T47D (cell line): Measurements from ENCODE around the gene ACSM5.
A peak's percentile ranks its signal among the peaks of the same experiment; 100 is the strongest.

Source experiments
- DNase-seq, 2 experiments: peaks; one replicate each; pipeline versions ENCODE4 v3.0.0 to v3.0.0-alpha.2; 2011 to 2012; ENCODE audit warnings: low read depth in 1 of 2, low spot score in 1 of 2
- JUND ChIP-seq: IDR thresholded peaks from 2 replicates; pipeline ENCODE4 v1.6.1; 2012; ENCODE audit warnings: low read depth
- in situ Hi-C: cut with HindIII; loops from 2 replicates; pipeline ENCODE4 v1.10.0; 2016; ENCODE audit warnings: low sequenced_read_pairs, low pct_unique_long_range_greater_than_20kb

The ACSM5 gene

GRCh38 chr16:20385844-20386832 lies 23.2 kb upstream of the ACSM5 start:
- DNase-seq: peak; percentile 48 to 66
- no peak for TF ChIP-seq JUND
- in situ Hi-C loops: no loop called here

- TF ChIP-seq JUND: no peak
Observed at GRCh38 chr16:20387978-20388377, 21.4 kb upstream of the ACSM5 start.

GRCh38 chr16:20388854-20389253 lies 20.5 kb upstream of the ACSM5 start:
- DNase-seq: peak; percentile 41 to 82
- no peak for TF ChIP-seq JUND
- in situ Hi-C loops: no loop called here

More at GRCh38 chr16:20387978-20388377, 21.4 kb upstream of the ACSM5 start:
- no peak for DNase-seq
- in situ Hi-C loops: no loop called here

GRCh38 chr16:20391045-20391444 lies 18.3 kb upstream of the ACSM5 start:
- in situ Hi-C loops: no loop called here
- no peak for DNase-seq
- no peak for TF ChIP-seq JUND

- TF ChIP-seq JUND: no peak
- DNase-seq: no peak
- in situ Hi-C loops: no loop called here
Observed at GRCh38 chr16:20393801-20394577, 15.3 kb upstream of the ACSM5 start.

GRCh38 chr16:20395946-20396345 lies 13.4 kb upstream of the ACSM5 start:
- no peak for DNase-seq
- in situ Hi-C loops: no loop called here
- no peak for TF ChIP-seq JUND

- in situ Hi-C loops: no loop called here
- no peak for TF ChIP-seq JUND
- no peak for DNase-seq
Observed at GRCh38 chr16:20396846-20397467, 12.4 kb upstream of the ACSM5 start.

GRCh38 chr16:20397468-20398074 lies 11.8 kb upstream of the ACSM5 start:
- DNase-seq: no peak
- no peak for TF ChIP-seq JUND
- in situ Hi-C loops: no loop called here

GRCh38 chr16:20398603-20399002 lies 10.7 kb upstream of the ACSM5 start:
- TF ChIP-seq JUND: no peak
- in situ Hi-C loops: no loop called here
- no peak for DNase-seq

- in situ Hi-C loops: no loop called here
- TF ChIP-seq JUND: no peak
- no peak for DNase-seq
Observed at GRCh38 chr16:20399185-20399584, 10.1 kb upstream of the ACSM5 start.

- no peak for TF ChIP-seq JUND
- in situ Hi-C loops: no loop called here
- no peak for DNase-seq
Observed at GRCh38 chr16:20401066-20401465, 8.3 kb upstream of the ACSM5 start.

- no peak for TF ChIP-seq JUND
- in situ Hi-C loops: no loop called here
- DNase-seq: no peak
Observed at GRCh38 chr16:20401475-20402016, 7.8 kb upstream of the ACSM5 start.
